ENCODE measurements around the gene CNTNAP5. TPM values are rescaled to one million over a fixed set of nuclear protein-coding genes. Genes with fewer than 3 reads are reported as not detected.

Gene CNTNAP5
- total RNA-seq, 2 donors from 2014 or later = 0.11 TPM; not detected in 1

GRCh38 chr2:124753842-124754241 is 728.8 kb downstream of the CNTNAP5 start:
- H3K36me3 ChIP-seq = no peaks in the 10 kb centered on the region
- H3K4me3 ChIP-seq = no peak overlapping the region
- 83% methylated on average over 3 of the region's 3 CpGs for WGBS
- TF ChIP-seq CTCF (IDR thresholded peaks at IDR 0.05) (no peak), POLR2AphosphoS5 (IDR thresholded peaks at IDR 0.05) (no peak)
- no peak overlapping the region for H3K27ac ChIP-seq
- intact Hi-C loops (cut with DNase I) = no loop called here
- H3K9me3 ChIP-seq = no peaks in the 10 kb centered on the region
- no peaks in the 10 kb centered on the region for H3K4me1 ChIP-seq (replicated peaks)
- H3K27me3 ChIP-seq (replicated peaks; ENCODE audit: insufficient read depth) = no peaks in the 10 kb centered on the region
- no peak for DNase-seq (ENCODE audit: low spot score)

GRCh38 chr2:124755386-124755785 is 730.3 kb downstream of the CNTNAP5 start:
- no peak for DNase-seq (ENCODE audit: low spot score)
- Histone ChIP-seq H3K9me3 (no peaks in the 10 kb centered on the region), H3K4me1 (replicated peaks) (no peaks in the 10 kb centered on the region), H3K27me3 (replicated peaks; ENCODE audit: insufficient read depth) (no peaks in the 10 kb centered on the region), H3K4me3 (no peak overlapping the region), H3K27ac (no peak overlapping the region), H3K36me3 (no peaks in the 10 kb centered on the region)
- 50% methylated on average over 1 of the region's 1 CpG for WGBS
- intact Hi-C loops (cut with DNase I) = no loop called here
- TF ChIP-seq POLR2AphosphoS5 (IDR thresholded peaks at IDR 0.05) (no peak), CTCF (IDR thresholded peaks at IDR 0.05) (no peak), POLR2A (IDR thresholded peaks at IDR 0.05) (no peak)

- no peaks in the 10 kb centered on the region for H3K4me1 ChIP-seq (replicated peaks)
- H3K9me3 ChIP-seq = no peaks in the 10 kb centered on the region
- H3K27ac ChIP-seq = no peak overlapping the region
- no peak overlapping the region for H3K4me3 ChIP-seq
- 40% methylated on average over 4 of the region's 4 CpGs for WGBS
- TF ChIP-seq POLR2AphosphoS5 (IDR thresholded peaks at IDR 0.05) (no peak), POLR2A (IDR thresholded peaks at IDR 0.05) (no peak), CTCF (IDR thresholded peaks at IDR 0.05) (no peak)
- DNase-seq (ENCODE audit: low spot score) = no peak
- no peaks in the 10 kb centered on the region for H3K27me3 ChIP-seq (replicated peaks; ENCODE audit: insufficient read depth)
- intact Hi-C loops (cut with DNase I) = no loop called here
- no peaks in the 10 kb centered on the region for H3K36me3 ChIP-seq
These were observed 731.0 kb downstream of the CNTNAP5 start for GRCh38 chr2:124756048-124756447.

- no peaks in the 10 kb centered on the region for H3K4me1 ChIP-seq (replicated peaks)
- no peak for DNase-seq (ENCODE audit: low spot score)
- no peaks in the 10 kb centered on the region for H3K36me3 ChIP-seq
- H3K27ac ChIP-seq = no peak overlapping the region
- H3K9me3 ChIP-seq = no peaks in the 10 kb centered on the region
- no peaks in the 10 kb centered on the region for H3K27me3 ChIP-seq (replicated peaks; ENCODE audit: insufficient read depth)
- intact Hi-C loops (cut with DNase I) = no loop called here
- no peak overlapping the region for H3K4me3 ChIP-seq
- TF ChIP-seq CTCF (IDR thresholded peaks at IDR 0.05) (no peak), POLR2AphosphoS5 (IDR thresholded peaks at IDR 0.05) (no peak), POLR2A (IDR thresholded peaks at IDR 0.05) (no peak)
- WGBS = 80% methylated on average over 1 of the region's 1 CpG
These were observed 737.3 kb downstream of the CNTNAP5 start for GRCh38 chr2:124762388-124762787.

GRCh38 chr2:124763611-124764010 is 738.5 kb downstream of the CNTNAP5 start:
- 82% methylated on average over 9 of the region's 9 CpGs for WGBS
- H3K27ac ChIP-seq = no peak overlapping the region
- no peaks in the 10 kb centered on the region for H3K4me1 ChIP-seq (replicated peaks)
- H3K36me3 ChIP-seq = no peaks in the 10 kb centered on the region
- H3K4me3 ChIP-seq = no peak overlapping the region
- DNase-seq (ENCODE audit: low spot score) = no peak
- no peak for TF ChIP-seq CTCF (IDR thresholded peaks at IDR 0.05)
- TF ChIP-seq POLR2AphosphoS5 (IDR thresholded peaks at IDR 0.05) = no peak
- no peak for TF ChIP-seq POLR2A (IDR thresholded peaks at IDR 0.05)
- intact Hi-C loops (cut with DNase I) = no loop called here
- H3K27me3 ChIP-seq (replicated peaks; ENCODE audit: insufficient read depth) = no peaks in the 10 kb centered on the region
- H3K9me3 ChIP-seq = no peaks in the 10 kb centered on the region
